Immature natural killer cell (primary cell): Measurements from ENCODE around the gene CTDSP2. TPM values are rescaled to one million over a fixed set of nuclear protein-coding genes. Genes with fewer than 3 reads are reported as not detected.
A peak's percentile ranks its signal among the peaks of the same experiment; 100 is the strongest.
"Not testable (repeated sequence)": the region's sequence is repeated elsewhere in the genome, so short reads cannot be mapped to it uniquely, and the experiment has no call there.

Experiments used
- DNase-seq, 3 donors: peaks; one replicate each; pipeline ENCODE4 v3.0.0; 2022; ENCODE audit warnings: mixed read lengths in 1 of 3
- H3K27ac Mint-ChIP-seq, 6 donors: one replicate each; pipeline ENCODE4 v1.8.0; 2020; ENCODE audit warnings: mixed read lengths in 6 of 6, mild to moderate bottlenecking in 5 of 6, inconsistent platforms in 4 of 6, moderate library complexity in 3 of 6
- H3K27me3 Mint-ChIP-seq, 3 donors: one replicate each; pipeline ENCODE4 v1.8.0; 2020 to 2021; ENCODE audit warnings: low read depth in 3 of 3, mild to moderate bottlenecking in 3 of 3, mixed read lengths in 3 of 3, moderate library complexity in 3 of 3, inconsistent platforms in 1 of 3
- H3K36me3 Mint-ChIP-seq, 3 donors: one replicate each; pipeline ENCODE4 v1.8.0; 2020; ENCODE audit warnings: mixed read lengths in 3 of 3, inconsistent platforms in 2 of 3, mild to moderate bottlenecking in 2 of 3
- H3K4me1 Mint-ChIP-seq, 2 donors: one replicate each; pipeline ENCODE4 v1.8.0; 2020; ENCODE audit warnings: inconsistent platforms in 2 of 2, mild to moderate bottlenecking in 2 of 2, mixed read lengths in 2 of 2, moderate library complexity in 1 of 2
- H3K4me3 Mint-ChIP-seq, 5 donors: one replicate each; pipeline ENCODE4 v1.8.0; 2020; ENCODE audit warnings: mild to moderate bottlenecking in 5 of 5, mixed read lengths in 5 of 5, inconsistent platforms in 3 of 5, moderate library complexity in 3 of 5
- H3K9me3 Mint-ChIP-seq, 6 donors: one replicate each; pipeline ENCODE4 v1.8.0; 2020; ENCODE audit warnings: mild to moderate bottlenecking in 6 of 6, mixed read lengths in 6 of 6, inconsistent platforms in 4 of 6, moderate library complexity in 3 of 6
- polyA plus RNA-seq, 3 donors: library from polyadenylated mRNA; unstranded; fragments of 300-500 nt; fragmentation: Illumina TruSeq; gene quantifications; one replicate each; pipeline ENCODE4 v1.2.3, GENCODE V29; 2021

The CTDSP2 gene
- polyA plus RNA-seq, 3 donors from 2014 or later = 30.6 to 51.8 (median 36.5) TPM

- Mint-ChIP-seq H3K36me3 (peaks cover 0 to 17% (median 5%) of the 10 kb centered on the region in 3 donors), H3K27me3 (peaks cover 0 to 3% (median 0%) of the 10 kb centered on the region in 3 donors), H3K27ac (no peak overlapping the region), H3K4me1 (peaks cover 50 to 55% of the 10 kb centered on the region in 2 donors), H3K9me3 (no peaks in the 10 kb centered on the region), H3K4me3 (no peak overlapping the region)
- DNase-seq = no peak
These were observed 16.1 kb downstream of the CTDSP2 start for GRCh38 chr12:57830393-57830792.

- no peak for DNase-seq
- Mint-ChIP-seq H3K9me3 (no peaks in the 10 kb centered on the region), H3K4me3 (no peak overlapping the region), H3K36me3 (peaks cover 0 to 20% (median 9%) of the 10 kb centered on the region in 3 donors), H3K4me1 (peaks cover 39 to 49% of the 10 kb centered on the region in 2 donors), H3K27ac (peak overlapping the region in 2 of 6 donors; percentile 45 to 67), H3K27me3 (peaks cover 0 to 5% (median 0%) of the 10 kb centered on the region in 3 donors)
These were observed 17.3 kb downstream of the CTDSP2 start for GRCh38 chr12:57829025-57829777.

- Mint-ChIP-seq H3K36me3 (peaks cover 11 to 36% (median 18%) of the 10 kb centered on the region in 3 donors), H3K4me1 (peaks cover 18 to 26% of the 10 kb centered on the region in 2 donors), H3K27me3 (peaks cover 2 to 5% (median 2%) of the 10 kb centered on the region in 3 donors), H3K27ac (peak overlapping the region in 3 of 6 donors; percentile 13 to 49 (median 40)), H3K4me3 (no peak overlapping the region), H3K9me3 (no peaks in the 10 kb centered on the region)
- no peak for DNase-seq
These were observed 19.6 kb downstream of the CTDSP2 start for GRCh38 chr12:57826966-57827365.

GRCh38 chr12:57826400-57826799 is 20.1 kb downstream of the CTDSP2 start:
- H3K27me3 Mint-ChIP-seq = peaks cover 2 to 5% (median 2%) of the 10 kb centered on the region in 3 donors
- DNase-seq = no peak
- peaks cover 13 to 21% of the 10 kb centered on the region in 2 donors for H3K4me1 Mint-ChIP-seq
- H3K36me3 Mint-ChIP-seq = peaks cover 11 to 41% (median 18%) of the 10 kb centered on the region in 3 donors
- H3K27ac Mint-ChIP-seq = peak overlapping the region in 3 of 6 donors; percentile 12 to 49 (median 32)
- H3K4me3 Mint-ChIP-seq = no peak overlapping the region
- H3K9me3 Mint-ChIP-seq = no peaks in the 10 kb centered on the region

- Mint-ChIP-seq H3K27ac (peak overlapping the region in 2 of 6 donors; percentile 66 to 74), H3K9me3 (no peaks in the 10 kb centered on the region), H3K27me3 (peaks cover 2 to 5% (median 2%) of the 10 kb centered on the region in 3 donors)
These were observed 21.1 kb downstream of the CTDSP2 start for GRCh38 chr12:57825451-57825850.

GRCh38 chr12:57823908-57824640 is 22.5 kb downstream of the CTDSP2 start:
- H3K9me3 Mint-ChIP-seq = no peaks in the 10 kb centered on the region
- H3K27me3 Mint-ChIP-seq = peaks cover 2 to 5% (median 2%) of the 10 kb centered on the region in 3 donors
- H3K36me3 Mint-ChIP-seq = peaks cover 11 to 37% (median 18%) of the 10 kb centered on the region in 3 donors
- peaks cover 3 to 7% of the 10 kb centered on the region in 2 donors for H3K4me1 Mint-ChIP-seq
- no peak overlapping the region for H3K27ac Mint-ChIP-seq
- no peak for DNase-seq
- no peak overlapping the region for H3K4me3 Mint-ChIP-seq

More at GRCh38 chr12:57825451-57825850, 21.1 kb downstream of the CTDSP2 start:
- no peak overlapping the region for H3K4me3 Mint-ChIP-seq
- peaks cover 11 to 41% (median 18%) of the 10 kb centered on the region in 3 donors for H3K36me3 Mint-ChIP-seq
- no peak for DNase-seq
- peaks cover 9 to 16% of the 10 kb centered on the region in 2 donors for H3K4me1 Mint-ChIP-seq

GRCh38 chr12:57823131-57823907 is 23.2 kb downstream of the CTDSP2 start:
- Mint-ChIP-seq H3K4me3 (no peak overlapping the region), H3K9me3 (no peaks in the 10 kb centered on the region), H3K27ac (peak overlapping the region in 1 of 6 donors; percentile 61), H3K27me3 (peaks cover 2 to 5% (median 2%) of the 10 kb centered on the region in 3 donors), H3K4me1 (peaks cover 0 to 2% of the 10 kb centered on the region in 2 donors), H3K36me3 (peaks cover 11 to 40% (median 18%) of the 10 kb centered on the region in 3 donors)
- DNase-seq = no peak

GRCh38 chr12:57822392-57823130 is 24.0 kb downstream of the CTDSP2 start:
- H3K27me3 Mint-ChIP-seq = peaks cover 2 to 5% (median 2%) of the 10 kb centered on the region in 3 donors
- H3K9me3 Mint-ChIP-seq = no peaks in the 10 kb centered on the region
- H3K4me3 Mint-ChIP-seq = no peak overlapping the region
- H3K36me3 Mint-ChIP-seq = peaks cover 11 to 40% (median 18%) of the 10 kb centered on the region in 3 donors
- H3K4me1 Mint-ChIP-seq = peaks cover 0 to 2% of the 10 kb centered on the region in 2 donors
- no peak for DNase-seq
- peak overlapping the region in 1 of 6 donors; percentile 37 for H3K27ac Mint-ChIP-seq

GRCh38 chr12:57821474-57822214 is 24.9 kb downstream of the CTDSP2 start:
- H3K4me3 Mint-ChIP-seq = no peak overlapping the region
- H3K4me1 Mint-ChIP-seq = peaks cover 0 to 2% of the 10 kb centered on the region in 2 donors
- H3K27me3 Mint-ChIP-seq = peaks cover 2 to 5% (median 2%) of the 10 kb centered on the region in 3 donors
- no peak for DNase-seq
- peak overlapping the region in 1 of 6 donors; percentile 40 for H3K27ac Mint-ChIP-seq
- no peaks in the 10 kb centered on the region for H3K9me3 Mint-ChIP-seq
- H3K36me3 Mint-ChIP-seq = peaks cover 11 to 34% (median 18%) of the 10 kb centered on the region in 3 donors

- H3K27ac Mint-ChIP-seq, H3K27me3 Mint-ChIP-seq, H3K4me3 Mint-ChIP-seq, H3K9me3 Mint-ChIP-seq, H3K4me1 Mint-ChIP-seq, DNase-seq: not testable (repeated sequence)
- H3K36me3 Mint-ChIP-seq = peaks cover 11 to 34% (median 18%) of the 10 kb centered on the region in 3 donors
These were observed 25.5 kb downstream of the CTDSP2 start for GRCh38 chr12:57821015-57821414.

- H3K27ac Mint-ChIP-seq, H3K9me3 Mint-ChIP-seq, H3K4me1 Mint-ChIP-seq, H3K27me3 Mint-ChIP-seq, DNase-seq, H3K4me3 Mint-ChIP-seq: not testable (repeated sequence)
- H3K36me3 Mint-ChIP-seq = peaks cover 10 to 26% (median 11%) of the 10 kb centered on the region in 3 donors
These were observed 26.4 kb downstream of the CTDSP2 start for GRCh38 chr12:57820119-57820518.

- H3K27ac Mint-ChIP-seq, H3K4me3 Mint-ChIP-seq, H3K27me3 Mint-ChIP-seq, H3K9me3 Mint-ChIP-seq, H3K4me1 Mint-ChIP-seq, DNase-seq: not testable (repeated sequence)
- peaks cover 1 to 17% (median 4%) of the 10 kb centered on the region in 3 donors for H3K36me3 Mint-ChIP-seq
These were observed 28.6 kb downstream of the CTDSP2 start for GRCh38 chr12:57817990-57818331.
